Measurements from ENCODE around the gene TUBD1. TPM values are rescaled to one million over a fixed set of nuclear protein-coding genes. Genes with fewer than 3 reads are reported as not detected.
A peak's percentile ranks its signal among the peaks of the same experiment; 100 is the strongest.
"Not testable (repeated sequence)": the region's sequence is repeated elsewhere in the genome, so short reads cannot be mapped to it uniquely, and the experiment has no call there.

TUBD1 gene
- total RNA-seq, 6 experiments from 2014 or later = 2.9 to 5.5 (median 4.4) TPM

DNA sequence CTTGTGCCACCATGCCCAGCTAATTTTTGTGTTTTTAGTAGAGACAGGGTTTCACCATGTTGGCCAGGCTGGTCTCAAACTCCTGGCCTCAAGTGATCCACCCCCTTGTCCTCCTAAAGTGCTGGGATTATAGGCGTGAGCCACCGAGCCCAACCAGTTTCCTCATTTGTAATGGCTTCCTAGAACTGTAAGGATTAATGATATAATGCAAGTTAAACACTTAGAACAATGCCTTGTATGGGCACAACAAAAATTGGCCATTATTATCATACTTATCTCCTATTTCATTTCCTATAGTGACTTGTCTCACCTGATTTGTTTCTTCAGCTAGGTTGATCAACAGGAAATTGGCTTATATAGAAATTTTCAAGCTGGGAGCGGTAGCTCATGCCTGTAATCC, 14.1 kb downstream of the TUBD1 start:
- no peaks in the 10 kb centered on the region for H3K27me3 ChIP-seq
- 89% methylated on average over 3 of the region's 3 CpGs for WGBS (ENCODE audit: insufficient coverage, low coverage, low lambda C conversion rate, missing lambda C conversion rate)
- intact Hi-C loops (cut with DNase I) = no loop called here
- H3K4me3 ChIP-seq = no peak overlapping the region
- DNase-seq = no peak
- TF ChIP-seq, protein P1, sequence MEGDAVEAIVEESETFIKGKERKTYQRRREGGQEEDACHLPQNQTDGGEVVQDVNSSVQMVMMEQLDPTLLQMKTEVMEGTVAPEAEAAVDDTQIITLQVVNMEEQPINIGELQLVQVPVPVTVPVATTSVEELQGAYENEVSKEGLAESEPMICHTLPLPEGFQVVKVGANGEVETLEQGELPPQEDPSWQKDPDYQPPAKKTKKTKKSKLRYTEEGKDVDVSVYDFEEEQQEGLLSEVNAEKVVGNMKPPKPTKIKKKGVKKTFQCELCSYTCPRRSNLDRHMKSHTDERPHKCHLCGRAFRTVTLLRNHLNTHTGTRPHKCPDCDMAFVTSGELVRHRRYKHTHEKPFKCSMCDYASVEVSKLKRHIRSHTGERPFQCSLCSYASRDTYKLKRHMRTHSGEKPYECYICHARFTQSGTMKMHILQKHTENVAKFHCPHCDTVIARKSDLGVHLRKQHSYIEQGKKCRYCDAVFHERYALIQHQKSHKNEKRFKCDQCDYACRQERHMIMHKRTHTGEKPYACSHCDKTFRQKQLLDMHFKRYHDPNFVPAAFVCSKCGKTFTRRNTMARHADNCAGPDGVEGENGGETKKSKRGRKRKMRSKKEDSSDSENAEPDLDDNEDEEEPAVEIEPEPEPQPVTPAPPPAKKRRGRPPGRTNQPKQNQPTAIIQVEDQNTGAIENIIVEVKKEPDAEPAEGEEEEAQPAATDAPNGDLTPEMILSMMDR (IDR thresholded peaks at IDR 0.05) = no peak
- no peak for TF ChIP-seq POLR2A (IDR thresholded peaks at IDR 0.05)
- no peak overlapping the region for H3K27ac ChIP-seq
- no peak for ATAC-seq
- no peaks in the 10 kb centered on the region for H3K9me3 ChIP-seq
- H3K4me1 ChIP-seq = no peaks in the 10 kb centered on the region
- H3K36me3 ChIP-seq = peaks cover 0 to 26% (median 2%) of the 10 kb centered on the region in 4 donors

DNA sequence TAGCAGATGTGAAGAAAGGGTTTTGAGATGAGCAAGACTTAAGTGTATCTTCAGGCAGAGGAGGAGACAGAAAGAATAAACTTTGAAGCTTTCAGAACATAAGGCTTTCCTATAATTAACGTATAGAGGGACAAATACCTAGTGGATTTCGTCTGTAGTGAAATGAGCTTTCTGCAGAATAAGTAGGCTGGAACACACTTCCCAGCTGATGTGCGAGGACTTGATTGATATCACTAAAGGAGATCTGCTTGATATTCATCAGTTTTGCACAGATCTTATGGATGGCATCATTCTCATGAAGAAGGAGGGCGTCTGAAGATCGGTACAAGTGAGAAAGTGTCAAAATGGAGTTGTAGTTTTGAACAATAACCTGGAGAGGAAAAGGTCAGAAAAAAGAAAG, 14.8 kb downstream of the TUBD1 start:
- ATAC-seq (no peak), DNase-seq (no peak)
- Histone ChIP-seq H3K4me1 (no peaks in the 10 kb centered on the region), H3K27ac (no peak overlapping the region), H3K36me3 (peaks cover 0 to 23% (median 0%) of the 10 kb centered on the region in 4 donors), H3K9me3 (no peaks in the 10 kb centered on the region), H3K4me3 (no peak overlapping the region), H3K27me3 (no peaks in the 10 kb centered on the region)
- TF ChIP-seq, protein P1 (IDR thresholded peaks at IDR 0.05) = no peak
- TF ChIP-seq POLR2A (IDR thresholded peaks at IDR 0.05) = no peak
- intact Hi-C loops (cut with DNase I) = no loop called here
- 77% methylated on average over 5 of the region's 5 CpGs for WGBS (ENCODE audit: insufficient coverage, low coverage, low lambda C conversion rate, missing lambda C conversion rate)

DNA sequence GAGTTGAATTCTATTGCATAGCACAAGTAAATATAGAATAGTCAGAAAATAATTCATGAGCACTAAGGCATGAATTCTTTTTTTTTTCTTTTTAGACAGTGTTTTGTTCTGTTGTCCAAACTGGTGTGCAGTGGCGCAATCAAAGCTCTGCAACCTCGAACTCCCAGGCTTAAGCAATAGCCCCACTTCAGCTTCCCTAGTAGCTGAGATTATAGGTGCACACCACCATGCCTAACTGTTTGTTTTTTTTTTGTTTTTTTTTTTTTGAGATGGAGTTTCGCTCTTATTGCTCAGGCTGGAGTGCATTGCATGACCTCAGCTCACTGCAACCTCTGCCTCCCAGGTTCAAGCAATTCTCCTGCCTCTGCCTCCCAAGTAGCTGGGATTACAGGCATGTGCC, 16.6 kb downstream of the TUBD1 start:
- intact Hi-C loops (cut with DNase I) = no loop called here
- Histone ChIP-seq H3K9me3 (no peaks in the 10 kb centered on the region), H3K36me3 (peaks cover 0 to 20% (median 0%) of the 10 kb centered on the region in 4 donors), H3K4me3 (no peak overlapping the region), H3K27me3 (no peaks in the 10 kb centered on the region), H3K4me1 (no peaks in the 10 kb centered on the region), H3K27ac (no peak overlapping the region)
- no peak for TF ChIP-seq POLR2A (IDR thresholded peaks at IDR 0.05)
- TF ChIP-seq, protein P1 (IDR thresholded peaks at IDR 0.05) = no peak
- ATAC-seq (peak in 3 of 4 donors; percentile 42 to 53 (median 43)), DNase-seq (no peak)
- 53% methylated on average over 3 of the region's 3 CpGs for WGBS (ENCODE audit: insufficient coverage, low coverage, low lambda C conversion rate, missing lambda C conversion rate)

DNA sequence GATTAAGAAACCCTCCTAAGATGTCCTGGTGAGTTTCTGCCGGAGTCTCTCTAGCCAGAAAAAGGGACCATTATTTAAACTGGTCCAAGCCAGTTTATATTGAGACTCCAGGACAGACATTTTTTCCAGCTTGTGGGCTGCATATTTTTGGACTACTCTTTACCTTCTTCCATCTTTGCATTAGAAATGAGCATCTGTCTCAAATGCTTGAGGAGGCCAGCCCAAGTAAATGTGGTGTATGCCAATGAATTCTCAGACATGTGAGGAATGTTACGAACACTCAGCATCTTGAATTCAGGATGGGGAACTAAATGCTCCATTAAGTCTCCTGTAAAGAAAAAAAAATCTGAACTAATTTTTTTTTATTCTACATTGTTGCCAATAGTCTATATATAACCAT, 18.4 kb downstream of the TUBD1 start:
- Histone ChIP-seq H3K4me1 (peaks cover 0 to 4% (median 0%) of the 10 kb centered on the region in 4 donors), H3K9me3 (no peaks in the 10 kb centered on the region), H3K36me3 (peaks cover 0 to 20% (median 0%) of the 10 kb centered on the region in 4 donors), H3K27ac (no peak overlapping the region), H3K27me3 (no peaks in the 10 kb centered on the region), H3K4me3 (no peak overlapping the region)
- no peak for TF ChIP-seq POLR2A (IDR thresholded peaks at IDR 0.05)
- TF ChIP-seq, protein P1 (IDR thresholded peaks at IDR 0.05) = no peak
- DNase-seq (no peak), ATAC-seq (no peak)
- intact Hi-C loops (cut with DNase I) = no loop called here
- WGBS (ENCODE audit: insufficient coverage, low coverage, low lambda C conversion rate, missing lambda C conversion rate) = 94% methylated on average over 2 of the region's 2 CpGs

DNA sequence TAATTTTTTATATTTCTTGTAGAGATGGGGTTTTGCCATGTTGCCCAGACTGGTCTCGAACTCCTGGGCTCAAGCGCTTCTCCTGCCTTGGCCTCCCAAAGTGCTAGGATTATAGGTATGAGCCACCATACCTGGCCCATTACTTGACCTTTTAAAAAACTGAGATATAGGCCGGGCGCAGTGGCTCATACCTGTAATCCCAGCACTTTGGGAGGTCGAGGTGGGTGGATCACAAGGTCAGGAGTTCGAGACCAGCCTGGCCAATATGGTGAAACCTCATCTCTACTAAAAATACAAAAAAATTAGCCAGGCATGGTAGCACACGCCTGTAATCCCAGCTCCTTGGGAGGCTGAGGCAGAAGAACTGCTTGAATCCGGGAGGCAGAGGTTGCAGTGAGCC, 19.3 kb downstream of the TUBD1 start:
- peaks cover 0 to 20% (median 0%) of the 10 kb centered on the region in 4 donors for H3K36me3 ChIP-seq
- DNase-seq; ATAC-seq; H3K27ac ChIP-seq; intact Hi-C loops (cut with DNase I); H3K4me1 ChIP-seq; H3K9me3 ChIP-seq; H3K4me3 ChIP-seq; H3K27me3 ChIP-seq: not testable (repeated sequence)
- 93% methylated on average over 4 of the region's 8 CpGs for WGBS (ENCODE audit: insufficient coverage, low coverage, low lambda C conversion rate, missing lambda C conversion rate)
